ENCODE results near the gene SSRP1. TPM values are rescaled to one million over a fixed set of nuclear protein-coding genes. Genes with fewer than 3 reads are reported as not detected.

SSRP1 gene
- total and polyA plus RNA-seq, 9 of the 15 experiments (the other 6 are each of a cell fraction or from before 2014, with no cell fraction given) = 91.1 to 416 (median 245) TPM

- TF ChIP-seq PBX2 (CRISPR knock-in tag; IDR thresholded peaks at IDR 0.05; ENCODE audit: low read depth) (no peak), PBX2 (tag; conservative IDR thresholded peaks at IDR 0.05; ENCODE audit: low read depth) (peak; percentile 22; the same call in 1 of the 2 replicates), TFAP4 (CRISPR knock-in tag; IDR thresholded peaks at IDR 0.05; ENCODE audit: borderline replicate concordance) (no peak)
These were observed 47.8 kb downstream of the SSRP1 start (continued) for GRCh38 chr11:57287884-57288283.

GRCh38 chr11:57283231-57283990, 52.3 kb downstream of the SSRP1 start:
- Histone ChIP-seq H3K9ac (ENCODE audit: insufficient read depth in 1 of 2, low read depth in 2 of 2, low read length in 2 of 2) (no peak overlapping the region), H3K27ac (ENCODE audit: extremely low read depth, low read depth, low read length) (no peak overlapping the region), H3K4me2 (ENCODE audit: insufficient read depth, low read length) (no peak overlapping the region), H3K4me1 (replicated peaks in 1 of 2; ENCODE audit: control insufficient read depth in 2 of 2, insufficient read depth in 2 of 2, low read length in 2 of 2) (peaks cover 0 to 9% of the 10 kb centered on the region in 2 experiments; a peak in 3 of 5 replicates), H3K9me3 (replicated peaks; ENCODE audit: control insufficient read depth, insufficient read depth, low read depth, low read length) (no peaks in the 10 kb centered on the region), H3K36me3 (ENCODE audit: control insufficient read depth, insufficient read depth, low read length) (no peaks in the 10 kb centered on the region), H4K20me1 (replicated peaks; ENCODE audit: control insufficient read depth, insufficient read depth, low read length) (no peaks in the 10 kb centered on the region), H3K79me2 (ENCODE audit: control insufficient read depth, insufficient read depth, low read length) (no peaks in the 10 kb centered on the region), H2AFZ (ENCODE audit: low read depth, low read length) (no peak overlapping the region), H3K4me3 (no peak overlapping the region), H3K27me3 (ENCODE audit: control insufficient read depth in 2 of 2, insufficient read depth in 2 of 2, low read length in 2 of 2) (peaks cover 8 to 18% of the 10 kb centered on the region in 2 experiments; a peak in 4 of 5 replicates), H3K9me1 (ENCODE audit: control insufficient read depth, insufficient read depth, low read length) (no peaks in the 10 kb centered on the region)
- ATAC-seq (no peak), FAIRE-seq (no peak), DNase-seq (ENCODE audit: extremely low read depth in 1 of 4, low spot score in 3 of 4) (no peak)
- 38% methylated on average over 2 of the region's 2 CpGs for WGBS (ENCODE audit: insufficient coverage, low coverage, missing lambda C conversion rate)
- in situ Hi-C loops (cut with MboI) (no loop called here), intact Hi-C loops (cut with micrococcal nuclease) (no loop called here)
- no peak for TF ChIP-seq RBM15 (IDR thresholded peaks at IDR 0.05; ENCODE audit: insufficient read depth, low read length)
- TF ChIP-seq THRAP3 (IDR thresholded peaks at IDR 0.05; ENCODE audit: borderline replicate concordance) = no peak
- no peak for TF ChIP-seq ZNF347 (CRISPR knock-in tag; IDR thresholded peaks at IDR 0.05; ENCODE audit: low read depth)
- no peak for TF ChIP-seq FOSL1 (tag; conservative IDR thresholded peaks at IDR 0.05)
- TF ChIP-seq NFIC (IDR thresholded peaks at IDR 0.05) = no peak
- no peak for TF ChIP-seq RBM25 (IDR thresholded peaks at IDR 0.05; ENCODE audit: low read depth, low read length, severe bottlenecking)
- TF ChIP-seq MCM5 (IDR thresholded peaks at IDR 0.05; ENCODE audit: low read depth) = no peak
- TF ChIP-seq MYBL2 (IDR thresholded peaks at IDR 0.05; ENCODE audit: low read depth) = no peak
- no peak for TF ChIP-seq MYBL2 (CRISPR knock-in tag; IDR thresholded peaks at IDR 0.05; ENCODE audit: borderline replicate concordance)
- no peak for TF ChIP-seq CREB5 (CRISPR knock-in tag; IDR thresholded peaks at IDR 0.05)
- BruUV-seq (replicated peaks) = no TSS peak
- ChIA-PET CTCF (ENCODE audit: low intra/inter-chr PET ratio) (no interaction called here), POLR2A (interaction anchor here (0.6 kb wide), 1 partner anchor 28 kb away, joined by 3 read pairs; no protein-coding TSS in a partner anchor)

Data from K562 (cell line).